GM18526 (cell line): ENCODE data around the gene CNPPD1.

ENCODE experiments used
- POLR2A ChIP-seq: IDR thresholded peaks from 3 replicates; pipeline ENCODE4 v1.6.1; 2011; ENCODE audit not compliant: insufficient read length; ENCODE audit errors: extremely low read depth

CNPPD1 gene

GRCh38 chr2:219198974-219199373 lies 22.2 kb upstream of the CNPPD1 start:
- no peak for TF ChIP-seq POLR2A

GRCh38 chr2:219197388-219197787 lies 20.7 kb upstream of the CNPPD1 start:
- no peak for TF ChIP-seq POLR2A

- no peak for TF ChIP-seq POLR2A
Measured at GRCh38 chr2:219186754-219187456, 10.2 kb upstream of the CNPPD1 start.

GRCh38 chr2:219184121-219184520 lies 7.4 kb upstream of the CNPPD1 start:
- no peak for TF ChIP-seq POLR2A

DNA sequence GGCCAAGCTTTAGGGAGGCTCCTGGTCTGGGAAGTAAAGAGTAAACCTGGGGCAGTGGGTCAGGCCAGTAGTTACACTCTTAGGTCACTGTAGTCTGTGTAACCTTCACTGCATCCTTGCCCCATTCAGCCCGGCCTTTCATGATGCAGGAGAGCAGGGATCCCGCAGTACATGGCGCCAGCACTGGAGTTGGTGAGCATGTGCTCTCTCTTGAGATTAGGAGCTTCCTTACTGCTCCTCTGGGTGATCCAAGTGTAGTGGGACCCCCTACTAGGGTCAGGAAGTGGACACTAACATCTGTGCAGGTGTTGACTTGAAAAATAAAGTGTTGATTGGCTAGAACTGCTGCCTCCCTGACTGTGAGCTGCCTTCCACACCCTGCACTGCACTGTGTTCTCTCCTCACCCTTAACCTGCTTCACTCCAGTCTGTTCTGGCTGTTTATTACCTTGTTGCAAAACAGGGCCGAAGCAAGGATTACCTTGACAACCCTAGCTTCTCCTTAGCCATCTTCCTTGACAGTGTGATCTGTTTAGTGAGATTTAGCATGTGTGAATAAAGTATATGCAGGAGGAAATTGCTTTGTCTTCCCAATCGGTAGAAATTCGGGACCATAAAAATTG lies 6.5 kb upstream of the CNPPD1 start:
- no peak for TF ChIP-seq POLR2A

DNA sequence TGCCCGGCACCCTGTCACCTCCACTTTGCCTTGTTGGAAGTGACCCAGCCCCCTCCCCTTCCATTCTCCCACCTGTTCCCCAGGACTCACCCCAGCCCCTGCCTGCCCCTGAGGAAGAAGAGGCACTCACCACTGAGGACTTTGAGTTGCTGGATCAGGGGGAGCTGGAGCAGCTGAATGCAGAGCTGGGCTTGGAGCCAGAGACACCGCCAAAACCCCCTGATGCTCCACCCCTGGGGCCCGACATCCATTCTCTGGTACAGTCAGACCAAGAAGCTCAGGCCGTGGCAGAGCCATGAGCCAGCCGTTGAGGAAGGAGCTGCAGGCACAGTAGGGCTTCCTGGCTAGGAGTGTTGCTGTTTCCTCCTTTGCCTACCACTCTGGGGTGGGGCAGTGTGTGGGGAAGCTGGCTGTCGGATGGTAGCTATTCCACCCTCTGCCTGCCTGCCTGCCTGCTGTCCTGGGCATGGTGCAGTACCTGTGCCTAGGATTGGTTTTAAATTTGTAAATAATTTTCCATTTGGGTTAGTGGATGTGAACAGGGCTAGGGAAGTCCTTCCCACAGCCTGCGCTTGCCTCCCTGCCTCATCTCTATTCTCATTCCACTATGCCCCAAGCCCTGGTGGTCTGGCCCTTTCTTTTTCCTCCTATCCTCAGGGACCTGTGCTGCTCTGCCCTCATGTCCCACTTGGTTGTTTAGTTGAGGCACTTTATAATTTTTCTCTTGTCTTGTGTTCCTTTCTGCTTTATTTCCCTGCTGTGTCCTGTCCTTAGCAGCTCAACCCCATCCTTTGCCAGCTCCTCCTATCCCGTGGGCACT lies 5.8 kb upstream of the CNPPD1 start:
- TF ChIP-seq POLR2A = no peak

- TF ChIP-seq POLR2A = no peak
Measured at GRCh38 chr2:219181531-219181930, 4.8 kb upstream of the CNPPD1 start.

DNA sequence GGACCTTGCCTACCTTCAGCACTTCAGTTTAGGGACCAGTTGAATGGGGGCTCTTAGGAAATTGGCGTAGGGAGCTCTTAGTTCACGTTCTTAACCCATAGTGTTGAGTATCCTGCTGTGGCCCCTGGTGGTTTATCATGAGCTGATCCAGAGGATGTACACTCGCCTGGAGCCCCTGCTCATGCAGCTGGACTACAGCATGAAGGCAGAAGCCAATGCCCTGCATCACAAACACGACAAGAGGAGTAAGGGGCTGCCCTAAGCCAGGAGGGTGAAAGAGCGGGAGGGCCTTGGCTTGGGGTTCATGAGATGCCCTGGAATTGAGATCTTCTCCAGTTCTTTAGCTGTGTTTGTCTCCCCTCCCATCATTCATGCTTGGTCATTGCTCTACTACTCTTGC lies 4.2 kb upstream of the CNPPD1 start:
- no peak for TF ChIP-seq POLR2A

DNA sequence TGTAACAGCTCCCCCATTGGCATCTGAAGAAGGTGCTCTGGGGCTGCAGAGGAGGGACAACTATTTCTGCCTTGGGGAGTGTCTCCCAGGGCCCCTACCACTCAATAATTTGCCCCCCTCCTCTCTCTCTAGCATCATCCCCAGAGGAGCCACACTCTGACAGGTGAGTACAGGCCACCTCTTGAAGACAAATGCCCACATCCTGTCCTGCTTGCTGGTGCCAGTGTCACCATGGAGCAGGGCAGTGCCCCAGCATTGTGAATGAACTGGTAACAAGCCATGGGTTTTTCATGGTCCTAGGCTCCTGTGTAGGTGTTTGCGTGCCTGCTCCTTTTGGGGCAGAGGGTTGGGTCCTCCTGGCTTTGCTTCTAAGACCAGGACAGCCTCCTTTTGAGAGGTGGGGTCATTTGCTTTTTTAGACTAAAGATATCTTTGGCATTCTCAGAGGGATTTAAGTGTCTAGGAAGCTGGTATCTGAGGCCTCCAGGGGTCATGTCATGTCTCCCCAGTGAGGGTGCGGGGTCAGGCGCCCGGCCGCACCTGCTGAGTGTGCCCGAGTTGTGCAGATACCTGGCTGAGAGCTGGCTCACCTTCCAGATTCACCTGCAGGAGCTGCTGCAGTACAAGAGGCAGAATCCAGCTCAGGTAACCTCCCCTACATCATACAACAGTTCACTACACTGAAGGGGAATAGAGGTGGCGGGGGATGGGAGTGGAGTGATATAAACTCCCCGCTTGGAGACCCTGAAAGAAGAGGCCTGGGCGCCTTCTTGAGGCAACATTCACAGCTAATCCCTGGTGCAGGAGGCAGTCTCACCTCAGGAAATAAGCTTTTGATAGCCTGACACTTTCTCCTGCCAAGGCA lies 3.1 kb upstream of the CNPPD1 start:
- TF ChIP-seq POLR2A = no peak

DNA sequence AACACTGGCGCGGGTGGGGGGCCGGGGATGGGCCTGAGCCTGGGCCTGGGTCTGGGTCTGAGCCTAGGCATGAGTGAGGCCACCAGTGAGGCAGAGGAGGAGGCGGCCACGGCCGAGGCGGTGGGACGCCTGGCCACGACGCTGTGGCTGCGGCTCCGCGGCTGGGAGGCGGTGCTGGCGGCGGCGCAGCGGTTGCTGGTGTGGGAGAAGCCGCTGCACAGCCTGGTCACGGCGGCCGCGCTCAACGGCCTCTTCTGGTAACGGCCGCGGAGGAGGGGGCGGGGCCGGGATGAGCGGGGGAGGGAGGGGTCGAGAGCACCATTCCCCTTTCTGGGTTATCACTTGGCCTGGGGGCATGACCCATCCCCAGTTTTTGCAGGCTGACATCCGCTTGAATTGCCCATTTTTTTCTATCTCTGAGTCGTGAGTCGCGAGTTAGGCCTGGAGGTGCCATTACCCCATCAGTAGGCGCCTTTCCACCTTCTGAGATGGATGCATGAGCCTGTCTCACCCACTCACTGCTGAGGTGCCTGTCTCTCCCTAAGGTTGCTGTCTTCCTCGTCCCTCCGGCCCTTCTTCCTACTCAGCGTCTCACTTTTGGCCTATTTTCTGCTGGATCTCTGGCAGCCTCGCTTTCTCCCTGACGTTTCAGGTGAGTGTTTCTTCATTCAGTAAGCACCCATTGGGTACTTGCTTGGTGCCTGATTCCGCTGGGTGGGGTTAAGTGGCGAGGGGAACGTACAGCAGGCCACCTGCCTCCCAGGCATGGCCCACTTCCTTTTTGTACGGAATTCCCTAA lies 1.9 kb upstream of the CNPPD1 start:
- no peak for TF ChIP-seq POLR2A

GRCh38 chr2:219177552-219178376 lies 1.0 kb upstream of the CNPPD1 start, which contains the start of gene RETREG2:
RETREG2 (plus strand) TSS chr2:219178275; CDS start chr2:219178353, 78 bp downstream.
- TF ChIP-seq POLR2A = peak; percentile 92

DNA sequence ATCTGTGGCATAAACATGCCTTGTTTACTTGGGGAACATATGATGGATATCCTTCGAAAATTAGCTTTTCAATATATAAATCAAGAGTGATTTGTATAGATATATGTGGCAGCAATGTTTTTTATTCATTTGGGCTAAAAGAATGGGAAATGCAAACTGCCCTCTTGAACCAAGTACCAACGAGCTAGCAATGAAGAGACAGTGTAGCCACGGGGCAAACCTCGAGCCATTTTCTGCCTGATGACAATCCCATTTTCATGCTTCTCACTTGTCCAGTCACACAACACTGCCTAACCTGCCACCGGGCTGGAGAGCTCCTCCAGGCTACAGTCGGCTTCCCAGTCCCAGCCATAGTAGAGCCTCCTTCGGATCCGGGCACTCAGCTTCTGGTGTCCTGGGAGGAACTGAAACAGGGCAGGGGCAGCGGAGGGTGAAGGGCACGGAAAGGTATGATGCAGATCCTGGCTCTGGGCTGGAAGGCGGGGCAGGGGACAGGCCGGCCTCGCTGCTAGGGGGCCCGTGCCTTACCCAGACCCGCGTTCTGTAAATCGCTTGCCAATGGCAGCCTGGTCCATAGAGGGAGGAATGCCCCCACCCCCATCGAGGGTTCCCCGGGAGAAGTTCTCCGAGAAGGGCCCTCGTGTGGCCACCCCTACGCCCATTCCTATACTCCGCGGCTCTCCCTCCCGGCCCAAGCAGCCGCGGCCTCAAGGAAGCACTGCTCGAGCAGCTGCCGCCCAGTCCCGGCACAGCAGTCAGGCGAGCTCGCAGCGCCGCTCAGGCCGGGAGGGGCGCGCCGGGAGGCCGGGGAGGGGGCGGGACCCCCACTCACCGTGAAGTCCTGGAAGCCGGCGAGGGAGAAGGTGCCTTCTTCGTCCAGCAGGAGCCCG lies 552 bp downstream of the CNPPD1 start:
- no peak for TF ChIP-seq POLR2A

DNA sequence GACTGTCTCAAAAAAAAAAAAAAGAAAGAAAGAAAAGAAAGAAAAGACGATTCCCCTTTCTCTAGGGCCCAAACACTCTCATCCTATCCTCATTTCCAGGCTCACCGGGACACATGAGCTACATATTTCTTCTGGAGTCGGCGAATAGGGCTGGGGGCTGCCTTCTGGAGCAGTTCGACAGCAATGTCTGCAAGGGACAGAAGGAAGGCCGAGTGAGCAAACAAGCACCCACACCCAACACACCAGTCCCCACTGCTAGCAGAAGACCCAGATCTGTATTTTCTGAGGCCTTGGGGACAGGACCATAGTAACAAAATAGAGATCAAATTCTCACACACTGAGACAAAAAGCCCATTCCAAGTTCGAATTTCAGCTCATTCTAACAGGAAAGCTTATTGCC lies 1.2 kb downstream of the CNPPD1 start:
- TF ChIP-seq POLR2A = no peak

GRCh38 chr2:219174801-219175200 lies 1.9 kb downstream of the CNPPD1 start:
- no peak for TF ChIP-seq POLR2A
